GM04504 (cell line): ENCODE measurements around the gene CDC14A.
"Not testable (repeated sequence)": the region's sequence is repeated elsewhere in the genome, so short reads cannot be mapped to it uniquely, and the experiment has no call there.

ENCODE experiments used
- DNase-seq: peaks from one replicate; pipeline ENCODE4 v3.0.0-alpha.2; 2012; ENCODE audit warnings: low read depth

CDC14A gene

DNA sequence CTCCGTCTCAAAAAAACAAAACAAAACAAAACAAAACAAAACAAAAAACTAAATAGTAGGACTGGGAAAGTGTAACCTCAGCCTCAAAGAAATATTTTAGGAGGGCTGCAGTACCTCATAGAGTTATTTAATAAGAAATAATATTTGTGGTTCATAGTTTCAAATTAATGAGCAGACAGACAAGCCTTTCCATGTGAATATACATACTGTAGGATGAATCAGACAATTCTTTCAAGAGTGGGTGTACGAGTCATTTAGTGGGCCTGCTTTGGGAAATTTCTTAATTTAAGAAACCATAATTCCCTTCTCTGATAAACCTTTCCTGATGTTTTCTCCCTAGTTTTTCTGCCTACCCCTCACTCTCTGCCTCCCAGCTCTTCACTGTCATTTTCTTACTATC is 52.5 kb downstream of the CDC14A start:
- no peak for DNase-seq

DNA sequence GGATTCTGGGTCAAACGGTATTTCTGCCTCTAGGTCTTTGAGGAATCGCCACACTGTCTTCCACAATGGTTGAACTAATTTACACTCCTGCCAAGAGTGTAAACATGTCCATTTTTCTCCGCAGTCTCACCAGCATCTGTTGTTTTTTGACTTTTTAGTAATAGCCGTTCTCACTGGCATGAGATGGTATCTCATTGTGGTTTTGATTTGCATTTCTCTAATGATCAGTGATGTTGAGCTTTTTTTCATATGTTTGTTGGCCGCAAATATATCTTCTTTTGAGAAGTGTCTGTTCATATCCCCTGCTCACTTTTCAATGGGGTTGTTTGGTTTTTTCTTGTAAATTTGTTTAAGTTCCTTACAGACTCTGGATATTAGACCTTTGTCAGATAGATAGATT is 53.6 kb downstream of the CDC14A start:
- not testable (repeated sequence) for DNase-seq

DNA sequence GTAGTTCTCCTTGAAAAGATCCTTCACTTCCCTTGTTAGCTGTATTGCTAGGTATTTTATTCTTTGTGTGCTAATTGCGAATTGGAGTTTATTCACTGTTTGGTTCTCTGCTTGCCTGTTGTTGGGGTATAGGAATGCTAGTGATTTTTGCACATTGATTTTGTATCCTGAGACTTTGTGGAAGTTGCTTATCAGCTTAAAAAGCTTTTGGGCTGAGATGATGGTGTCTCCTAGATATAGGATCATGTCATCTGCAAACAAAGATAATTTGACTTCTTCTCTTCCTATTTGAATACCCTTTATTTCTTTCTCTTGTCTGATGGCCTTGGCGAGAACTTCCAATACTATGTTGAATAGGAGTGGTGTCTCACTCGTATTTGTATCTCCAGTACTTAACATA is 55.1 kb downstream of the CDC14A start:
- not testable (repeated sequence) for DNase-seq

DNA sequence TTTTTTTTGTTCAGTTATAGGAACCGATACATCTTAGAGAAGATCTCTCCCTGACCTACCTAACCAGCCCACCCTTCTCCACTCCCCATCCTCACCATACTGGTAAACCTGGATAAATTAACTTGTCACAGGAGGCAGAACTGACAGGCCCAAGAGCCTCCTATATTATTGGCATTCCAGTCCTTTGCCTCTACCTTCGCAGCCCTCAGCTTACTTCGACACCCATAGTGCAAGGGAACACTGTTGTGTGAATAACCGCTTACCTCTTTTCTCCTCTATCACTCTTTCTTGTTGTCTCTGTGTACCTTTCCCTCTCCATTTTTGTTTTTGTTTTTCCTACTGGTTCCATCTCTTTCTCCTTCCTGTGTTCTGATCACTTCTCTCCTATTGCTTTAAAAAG is 58.7 kb downstream of the CDC14A start:
- DNase-seq, result no peak

DNA sequence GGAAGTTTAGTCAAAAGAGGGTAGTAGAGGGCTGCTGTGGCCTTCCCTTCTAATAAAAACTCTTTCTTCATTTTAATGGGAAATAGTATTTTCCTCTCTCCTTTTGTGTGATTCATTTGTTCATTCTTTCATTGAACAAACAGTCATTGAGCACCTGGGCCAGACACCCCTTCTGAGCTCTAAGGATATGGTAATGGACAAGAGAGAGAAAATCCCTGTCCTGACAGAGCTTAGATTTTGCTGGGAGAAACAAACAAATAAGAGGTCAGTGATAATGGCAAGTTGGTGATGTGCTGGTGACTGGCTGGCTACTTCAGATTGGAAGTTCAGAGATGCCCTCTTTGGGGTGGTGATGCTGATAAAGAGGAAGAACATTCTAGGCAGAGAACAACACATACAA is 59.3 kb downstream of the CDC14A start:
- no peak for DNase-seq

DNA sequence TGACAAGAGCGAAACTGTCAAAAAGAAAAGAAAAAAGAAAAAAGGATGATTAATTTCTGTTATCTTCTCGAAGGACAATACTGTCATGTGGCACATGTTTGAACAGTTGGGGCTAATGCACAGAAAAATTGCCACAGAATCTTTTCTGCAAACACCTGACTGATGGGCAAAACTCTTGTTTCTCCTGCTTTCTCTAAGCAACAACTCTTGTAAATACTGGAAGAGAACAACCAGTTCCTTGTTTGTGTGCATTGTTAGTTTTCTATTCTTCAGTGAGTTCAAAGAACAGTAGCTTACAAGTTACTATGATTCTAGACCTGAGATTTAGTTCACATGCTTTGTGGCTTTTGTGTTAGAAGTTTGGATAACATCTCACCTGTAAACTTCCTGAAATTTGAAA is 60.7 kb downstream of the CDC14A start:
- no peak for DNase-seq

DNA sequence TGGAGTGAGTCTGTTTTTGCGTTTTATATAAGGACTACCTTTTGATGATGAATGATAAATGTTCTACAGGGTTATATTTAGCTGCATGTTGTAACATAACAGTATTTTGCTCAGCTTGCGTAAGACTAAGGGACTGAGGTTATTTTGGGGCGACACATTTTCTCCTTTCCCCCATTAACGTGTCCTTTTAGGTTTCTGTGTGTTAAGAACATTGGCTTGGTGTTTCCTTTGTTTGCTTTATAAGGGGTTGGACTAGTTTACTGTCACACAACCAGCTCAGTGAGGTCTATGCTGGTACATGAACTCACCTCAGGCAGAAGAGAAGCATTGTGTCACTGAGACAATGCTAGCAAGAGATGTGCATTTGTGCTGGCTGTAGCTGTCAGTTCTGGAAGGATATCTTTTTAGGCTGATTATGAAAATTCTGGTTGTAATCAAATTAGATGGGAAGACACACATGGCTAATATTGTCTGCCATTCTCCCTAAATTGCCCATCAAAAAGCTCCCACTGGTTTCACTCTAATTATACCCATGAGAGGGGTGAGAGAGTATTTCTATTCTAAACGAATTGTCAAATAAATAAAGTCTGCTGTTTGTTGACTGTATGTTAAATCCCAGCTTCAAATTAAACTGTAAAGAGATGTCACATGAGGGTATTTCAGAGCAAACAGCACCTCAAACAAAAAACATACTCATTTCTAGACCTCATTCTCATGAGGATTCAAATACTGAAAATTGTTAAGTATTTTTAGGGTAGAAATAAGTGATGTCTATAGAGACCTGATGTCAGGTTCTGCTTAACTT is 62.6 kb downstream of the CDC14A start:
- no peak for DNase-seq

DNA sequence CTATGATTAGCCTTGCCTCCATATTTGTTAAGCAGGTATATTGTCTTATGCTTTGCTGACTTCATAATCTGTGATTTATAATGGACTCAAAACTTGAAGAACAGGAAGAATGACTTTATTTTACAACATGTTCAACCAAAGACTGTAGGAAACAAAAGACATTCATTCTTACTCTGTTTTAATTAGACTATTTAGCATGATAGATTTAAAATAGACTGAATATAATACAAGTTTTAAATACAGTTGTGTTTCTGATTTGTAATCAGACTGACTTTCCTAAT is 63.1 kb downstream of the CDC14A start:
- no peak for DNase-seq

DNA sequence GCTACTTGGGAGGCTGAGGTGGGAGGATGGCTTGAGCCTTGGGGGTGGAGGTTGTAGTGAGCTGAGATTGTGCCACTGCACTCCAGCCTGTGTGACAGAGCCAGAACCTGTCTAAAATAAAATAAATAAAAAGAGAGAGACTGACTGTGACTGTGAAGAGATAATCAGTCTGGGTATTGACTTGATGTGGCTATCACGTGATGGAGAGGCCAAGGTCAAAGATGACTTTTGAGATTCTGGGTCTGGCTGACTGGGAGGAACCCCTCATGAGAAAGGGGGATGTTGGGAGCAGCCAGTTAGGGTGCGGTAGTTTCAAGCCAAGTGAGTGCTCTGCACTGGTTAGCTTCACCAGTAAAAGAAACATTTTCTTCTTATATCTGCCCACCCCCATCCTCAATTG is 66.8 kb downstream of the CDC14A start:
- no peak for DNase-seq

DNA sequence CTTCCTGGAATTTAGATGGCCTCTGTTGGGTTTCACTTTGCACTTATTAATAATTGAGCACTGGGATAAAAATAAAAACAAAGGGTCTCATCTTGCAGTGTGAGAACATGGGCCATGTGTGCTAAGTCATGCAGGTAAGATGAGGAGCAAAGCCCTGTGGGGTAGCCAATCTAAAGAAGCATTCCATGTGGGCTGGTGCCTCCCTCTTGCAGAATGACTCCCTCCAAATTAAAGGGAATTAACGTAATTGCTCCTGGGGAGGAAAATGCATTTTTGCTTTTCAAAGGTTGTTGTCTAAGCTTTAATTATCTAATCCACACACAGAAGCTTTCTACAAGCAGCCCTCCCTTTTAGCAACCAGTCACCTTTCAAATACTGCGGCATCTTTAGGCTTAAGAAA is 69.8 kb downstream of the CDC14A start:
- DNase-seq, result no peak

DNA sequence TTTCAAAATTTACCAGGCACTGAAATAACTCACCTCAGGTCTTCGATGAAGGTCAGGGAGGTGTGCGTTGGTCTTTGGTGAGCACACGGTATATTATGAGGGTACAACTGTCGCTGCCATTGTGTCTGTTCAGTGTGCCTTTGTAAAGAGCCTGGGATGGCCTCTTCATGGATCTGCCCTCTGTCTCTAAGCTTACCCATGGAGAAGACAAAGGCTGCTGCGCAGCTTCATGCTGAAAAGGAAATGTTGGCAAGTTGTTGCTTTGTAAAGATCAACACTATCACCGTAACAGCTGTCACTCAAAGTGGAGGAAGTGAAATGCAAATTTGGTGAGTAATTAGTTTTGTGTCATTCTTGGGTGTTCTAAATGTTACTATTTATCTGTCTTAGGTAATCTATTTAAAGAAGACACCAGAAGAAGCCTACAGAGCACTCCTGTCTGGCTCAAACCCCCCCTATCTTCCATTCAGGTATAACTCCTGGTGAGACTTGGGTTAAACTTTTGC is 71.6 kb downstream of the CDC14A start:
- DNase-seq, result no peak

DNA sequence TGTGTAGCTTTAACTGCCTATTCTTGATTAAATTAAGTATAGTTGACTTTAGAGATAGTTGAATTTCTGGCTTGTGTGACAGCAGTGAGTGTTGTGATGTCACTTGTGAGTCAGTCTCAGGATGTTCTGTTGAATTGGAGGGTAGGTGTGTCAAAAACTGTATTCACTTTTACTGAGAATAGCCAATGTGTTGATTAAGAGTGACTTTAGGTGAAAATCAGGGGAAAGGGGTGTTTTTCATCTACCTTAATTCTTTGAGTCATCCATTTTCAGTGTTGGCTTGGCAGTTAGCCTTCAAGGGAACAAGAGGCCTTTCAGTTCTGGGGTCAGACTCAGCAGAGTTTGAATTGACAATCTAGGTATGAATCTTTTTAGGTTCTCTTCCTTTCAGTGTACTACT is 75.9 kb downstream of the CDC14A start:
- no peak for DNase-seq

DNA sequence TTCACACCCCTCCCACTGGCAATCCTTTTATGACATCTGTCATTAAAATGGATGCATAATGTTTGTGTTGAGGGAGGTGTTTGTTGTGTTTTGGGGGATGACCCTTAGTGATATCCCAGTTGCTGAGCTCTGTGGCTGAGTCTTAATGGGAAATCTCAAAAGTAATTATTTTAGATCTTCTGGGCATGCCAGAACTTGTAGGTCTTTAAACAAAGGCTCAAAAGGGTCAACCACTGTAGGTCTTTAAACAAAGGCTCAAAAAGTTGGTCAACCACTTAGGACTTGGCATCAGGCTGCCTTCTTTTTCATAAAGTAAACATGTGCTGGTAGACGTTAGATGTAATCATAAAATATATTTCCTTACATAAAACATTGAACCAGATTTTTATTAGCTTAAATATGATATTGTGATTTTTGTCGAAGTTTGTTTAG is 78.0 kb downstream of the CDC14A start:
- no peak for DNase-seq

DNA sequence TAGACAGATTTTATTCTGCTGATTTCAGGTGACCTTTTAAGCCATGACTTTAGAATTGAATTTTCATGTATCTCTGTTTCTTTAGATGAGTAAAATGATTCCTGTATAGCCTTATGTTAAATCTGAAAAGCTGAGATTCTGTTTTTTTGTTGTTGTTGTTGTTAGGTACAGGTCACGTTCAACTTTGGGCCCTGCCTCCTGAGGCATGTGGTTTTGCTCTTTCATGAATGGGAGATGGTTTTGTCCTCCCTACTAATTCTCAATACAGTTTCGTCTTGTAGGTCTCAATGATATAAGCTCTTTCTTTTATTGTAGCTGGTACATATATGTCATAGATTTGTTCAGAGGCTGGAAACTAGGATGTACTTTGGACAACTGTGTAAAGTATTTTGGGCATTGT is 79.6 kb downstream of the CDC14A start:
- DNase-seq, result no peak

DNA sequence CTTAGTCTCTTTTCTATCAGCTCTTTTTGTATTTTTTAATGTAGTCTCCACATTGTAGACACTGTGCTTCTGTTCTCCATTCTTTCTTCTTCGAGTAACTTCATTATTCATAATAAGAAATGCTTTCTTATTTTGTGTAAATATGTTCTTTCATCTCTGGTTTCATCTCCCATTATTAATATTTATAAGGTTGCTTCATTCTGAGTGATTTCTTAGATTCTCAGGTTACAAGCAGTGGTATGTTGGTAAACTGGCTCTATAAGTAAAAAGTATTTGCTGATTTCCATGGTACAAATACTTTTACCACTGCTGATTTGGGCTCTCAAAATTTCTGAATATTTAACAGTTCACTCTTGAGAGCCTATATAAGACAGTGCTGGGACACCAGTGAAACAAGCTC is 81.3 kb downstream of the CDC14A start:
- no peak for DNase-seq

DNA sequence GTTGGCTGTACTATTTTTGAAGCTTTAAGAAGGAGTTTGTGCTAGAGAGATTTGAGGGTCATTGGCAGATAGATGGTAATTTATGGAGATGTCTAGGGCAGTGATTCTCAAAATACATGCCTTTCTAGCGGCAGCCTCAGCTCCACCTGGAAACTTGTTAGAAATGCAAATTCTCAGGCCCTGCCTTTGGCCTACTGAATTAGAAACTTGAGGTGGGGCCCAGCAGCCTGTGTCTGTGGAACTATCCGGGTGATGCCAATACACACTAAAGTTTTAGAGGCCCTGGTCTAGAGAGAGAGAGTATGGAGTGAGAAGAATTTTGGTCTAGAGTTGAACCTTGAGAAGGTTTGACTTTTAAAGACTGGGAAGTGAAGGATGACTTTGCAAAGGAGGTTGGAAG is 82.5 kb downstream of the CDC14A start:
- DNase-seq, result no peak

DNA sequence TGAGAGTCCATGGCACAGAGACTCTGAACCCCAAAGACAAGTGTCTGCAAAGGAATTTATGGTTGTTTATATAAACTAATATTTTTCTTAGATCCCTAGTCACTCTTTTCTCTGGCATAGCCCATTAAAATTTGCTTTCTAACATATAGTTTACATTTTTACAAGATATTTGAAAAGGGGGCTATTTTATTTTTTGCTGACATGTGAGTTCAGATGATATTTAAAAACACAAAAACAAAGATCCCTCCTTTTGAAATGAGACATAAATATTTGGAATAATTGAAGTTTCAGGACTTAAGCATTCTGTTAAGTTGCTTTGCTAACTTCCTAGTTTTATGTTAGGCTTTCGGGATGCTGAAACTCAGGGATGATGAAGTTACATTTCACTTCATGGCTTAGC is 86.1 kb downstream of the CDC14A start:
- DNase-seq, result no peak

DNA sequence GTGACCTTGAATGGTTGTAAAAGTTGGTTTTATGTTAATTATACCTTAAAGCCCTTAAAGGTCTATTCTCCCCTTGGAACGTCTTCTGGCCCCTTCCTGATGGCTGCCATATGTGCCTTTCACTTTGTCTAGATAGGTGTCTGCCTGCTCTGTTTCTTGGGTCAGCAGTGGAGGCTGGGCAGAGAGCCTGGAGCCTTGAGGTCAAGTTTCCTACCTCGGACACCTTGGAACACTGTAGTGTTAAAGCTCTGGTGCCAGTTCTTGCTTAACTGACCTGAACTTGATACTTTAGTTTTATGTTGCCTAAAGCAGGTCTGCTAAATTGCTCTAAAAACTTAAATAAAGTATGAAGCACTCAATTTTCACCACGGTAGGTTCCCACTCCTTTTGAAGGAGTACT is 86.5 kb downstream of the CDC14A start:
- DNase-seq, result no peak

DNA sequence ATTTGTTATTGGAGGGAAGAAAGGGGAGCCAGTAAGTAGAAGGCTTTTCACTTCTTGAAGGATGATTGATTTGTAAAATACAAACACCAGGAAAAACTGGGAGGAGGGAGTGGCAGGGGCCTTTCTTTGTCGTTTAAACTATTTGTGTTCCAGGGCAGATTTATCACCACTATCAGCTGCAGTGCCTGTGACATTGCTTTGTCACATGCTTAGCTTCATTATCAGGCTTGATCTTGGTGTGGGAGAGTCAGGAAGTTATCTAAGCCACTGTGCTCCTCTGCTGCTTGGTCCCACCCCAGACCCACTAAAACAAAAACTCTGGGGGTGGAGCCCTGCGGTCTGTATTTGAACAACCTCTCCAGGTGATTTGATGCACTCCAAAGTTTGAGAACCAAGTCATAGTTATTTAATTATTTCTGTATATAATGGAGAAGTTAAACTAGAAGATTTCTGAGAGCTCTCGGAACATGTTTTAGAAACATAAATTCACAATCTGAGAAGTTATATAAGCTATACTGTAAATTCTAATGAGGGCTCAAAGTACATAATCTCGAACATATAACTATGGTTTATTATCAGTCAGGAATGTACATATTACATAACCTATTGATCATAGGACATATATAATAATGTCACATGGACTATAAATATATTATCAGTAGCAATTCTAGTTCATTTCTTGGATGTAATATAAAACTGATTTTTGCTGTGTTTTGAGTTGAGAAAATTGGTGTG is 87.9 kb downstream of the CDC14A start:
- DNase-seq, result no peak

DNA sequence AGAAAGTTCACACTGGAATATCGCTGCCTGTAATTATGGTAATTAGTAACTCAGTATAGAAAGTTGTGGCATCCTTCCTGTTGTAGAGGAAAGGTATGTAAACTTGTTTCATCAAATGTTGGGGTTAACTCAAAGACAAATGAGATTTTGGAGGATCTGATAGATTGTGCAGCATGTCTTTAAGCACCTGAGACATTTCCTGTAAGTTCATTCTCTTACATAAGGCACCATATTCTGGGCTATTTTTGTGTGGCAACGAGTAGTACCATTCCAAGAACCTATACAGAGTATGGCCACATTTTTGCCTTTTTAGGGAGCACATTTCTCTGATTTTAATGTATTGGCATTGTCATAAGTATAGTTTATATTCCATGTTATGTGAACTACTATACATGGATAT is 88.8 kb downstream of the CDC14A start:
- no peak for DNase-seq

DNA sequence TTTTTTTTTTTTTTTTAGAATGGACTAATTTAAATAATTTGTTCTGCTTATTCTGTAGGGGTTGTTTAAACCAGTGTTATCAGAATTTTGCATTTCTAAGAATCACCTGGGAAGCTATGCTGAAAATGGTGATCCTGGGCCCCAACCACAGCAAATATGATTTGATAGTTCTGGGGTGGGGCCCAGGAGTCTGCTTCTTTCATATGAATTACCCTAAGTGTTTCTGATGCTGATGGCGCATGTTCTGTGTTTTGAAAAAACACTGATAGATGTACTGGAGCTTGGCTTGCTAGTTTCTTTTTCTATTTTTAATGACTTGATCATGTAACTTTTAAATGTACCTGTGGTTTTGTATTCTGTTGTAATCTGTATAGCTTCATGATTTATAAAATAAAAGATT is 89.3 kb downstream of the CDC14A start:
- DNase-seq, result no peak

DNA sequence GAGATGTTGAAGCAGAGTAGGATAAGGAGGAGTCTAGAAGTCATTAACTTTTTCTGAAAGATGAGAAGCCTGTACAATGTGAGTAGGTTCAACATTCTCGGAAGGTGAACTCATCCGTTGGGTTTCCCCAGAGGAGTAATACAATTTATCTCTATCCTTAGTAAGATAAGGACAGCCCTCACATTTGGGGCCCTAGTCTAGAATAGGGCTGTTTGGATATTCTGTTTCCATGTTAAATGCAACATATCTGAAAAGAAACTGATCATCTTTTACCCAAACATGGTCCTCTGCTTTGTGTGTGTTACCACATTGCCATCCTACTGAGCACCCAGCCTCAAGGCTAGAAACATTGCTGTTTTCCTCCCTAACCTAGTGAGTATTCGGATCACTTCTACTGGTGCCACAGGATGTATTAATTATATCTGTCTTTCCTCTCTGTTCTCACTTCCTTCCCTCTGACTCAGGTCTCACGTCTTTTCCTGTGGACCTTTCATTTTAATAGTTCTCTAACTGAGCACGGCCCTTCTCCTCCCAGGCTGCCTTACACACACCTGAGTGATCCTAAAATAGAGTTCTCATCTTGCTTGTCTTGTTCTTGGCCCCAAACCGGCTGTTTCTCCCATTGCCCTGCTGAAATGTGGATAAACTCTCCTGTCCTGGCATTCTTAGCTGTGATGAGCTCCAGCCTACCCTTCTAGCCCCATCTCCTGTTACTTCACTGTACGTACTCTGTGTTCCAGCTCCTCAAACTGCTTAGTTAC is 91.7 kb downstream of the CDC14A start:
- DNase-seq, result no peak

DNA sequence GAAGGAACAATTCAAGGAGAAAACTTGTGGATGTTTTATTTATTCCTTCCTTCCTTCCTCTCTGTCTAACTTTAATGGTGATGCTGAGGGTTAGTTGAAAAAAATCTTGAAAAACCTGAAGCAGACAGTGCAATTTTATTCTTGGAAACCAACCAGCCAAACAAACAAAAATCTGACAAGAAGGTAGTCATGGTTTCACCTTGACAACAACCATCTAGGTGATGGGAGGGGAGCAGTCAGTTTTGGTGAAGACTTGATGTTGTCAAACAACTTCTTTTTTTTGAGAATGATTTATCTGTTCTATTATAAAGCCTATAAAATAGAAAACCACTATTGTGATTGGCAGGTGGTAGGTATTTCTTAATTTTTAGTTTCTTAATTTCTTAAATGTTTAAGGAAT is 93.3 kb downstream of the CDC14A start:
- DNase-seq, result no peak
